ENCODE results near the gene NHERF2. TPM values are rescaled to one million over a fixed set of nuclear protein-coding genes. Genes with fewer than 3 reads are reported as not detected.

NHERF2 gene
- total and polyA plus RNA-seq, 2 experiments from 2014 or later, result 12.0 to 16.5 TPM

DNA sequence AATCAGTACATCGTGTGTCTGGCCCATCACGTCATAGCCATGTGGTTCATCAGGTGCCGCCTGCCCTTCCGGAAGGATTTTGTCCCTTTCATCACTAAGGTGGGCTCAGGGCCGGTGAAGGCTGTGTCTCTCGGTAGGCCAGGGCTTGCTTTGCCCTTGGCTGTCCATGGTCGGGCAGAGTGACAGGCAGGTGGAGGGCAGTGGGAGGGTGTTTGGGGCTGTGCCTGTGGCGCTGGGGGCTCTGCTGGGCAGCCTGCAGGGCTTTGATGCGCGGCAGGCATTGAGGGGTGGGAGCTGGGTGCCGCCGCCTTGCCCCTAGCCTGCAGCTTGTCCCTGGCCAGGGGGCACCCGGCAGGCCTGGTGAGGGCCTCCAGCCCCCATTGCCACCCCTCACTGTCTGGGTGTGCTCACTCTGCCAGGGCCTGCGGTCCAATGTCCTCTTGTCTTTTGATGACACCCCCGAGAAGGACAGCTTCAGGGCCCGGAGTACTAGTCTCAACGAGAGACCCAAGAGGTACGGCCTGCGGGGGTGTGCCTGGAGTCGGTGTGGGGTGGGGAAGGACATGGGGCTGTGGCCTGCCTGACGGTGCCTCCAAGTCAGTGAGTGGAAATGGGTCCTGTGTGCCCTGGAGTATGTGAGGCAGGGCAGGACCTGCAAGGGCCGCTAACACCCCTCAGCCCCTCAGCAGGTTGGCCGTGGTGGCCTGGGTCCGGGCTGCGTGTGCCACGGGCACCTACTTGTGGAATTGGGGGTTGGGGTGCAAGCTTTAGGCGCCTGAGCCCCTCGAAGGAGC lies 49.6 kb downstream of the NHERF2 start:
- H3K4me1 ChIP-seq (ENCODE audit: insufficient read depth), result no peaks in the 10 kb centered on the region
- Mint-ChIP-seq H3K9me3 (no peaks in the 10 kb centered on the region), H3K27me3 (ENCODE audit: insufficient read depth, low read depth, poor library complexity) (peaks cover 1% of the 10 kb centered on the region), H3K4me3 (no peak overlapping the region), H3K4me1 (no peaks in the 10 kb centered on the region), H3K27ac (no peak overlapping the region), H3K36me3 (ENCODE audit: low read depth) (peaks cover 8% of the 10 kb centered on the region)
- no peaks in the 10 kb centered on the region; the same call in 1 of the 2 replicates for H3K36me3 ChIP-seq (ENCODE audit: insufficient read depth)
- TF ChIP-seq, protein P1, sequence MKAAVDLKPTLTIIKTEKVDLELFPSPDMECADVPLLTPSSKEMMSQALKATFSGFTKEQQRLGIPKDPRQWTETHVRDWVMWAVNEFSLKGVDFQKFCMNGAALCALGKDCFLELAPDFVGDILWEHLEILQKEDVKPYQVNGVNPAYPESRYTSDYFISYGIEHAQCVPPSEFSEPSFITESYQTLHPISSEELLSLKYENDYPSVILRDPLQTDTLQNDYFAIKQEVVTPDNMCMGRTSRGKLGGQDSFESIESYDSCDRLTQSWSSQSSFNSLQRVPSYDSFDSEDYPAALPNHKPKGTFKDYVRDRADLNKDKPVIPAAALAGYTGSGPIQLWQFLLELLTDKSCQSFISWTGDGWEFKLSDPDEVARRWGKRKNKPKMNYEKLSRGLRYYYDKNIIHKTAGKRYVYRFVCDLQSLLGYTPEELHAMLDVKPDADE (IDR thresholded peaks at IDR 0.05), result no peak
- TF ChIP-seq ZNF331 (CRISPR knock-in tag; IDR thresholded peaks at IDR 0.05; ENCODE audit: low read depth) (no peak), CREB1 (CRISPR knock-in tag; IDR thresholded peaks at IDR 0.05; ENCODE audit: low read depth) (no peak), NANOG (IDR thresholded peaks at IDR 0.05; ENCODE audit: borderline replicate concordance) (no peak), STAT1 (IDR thresholded peaks at IDR 0.05; ENCODE audit: unreplicated experiment) (no peak), JUNB (IDR thresholded peaks at IDR 0.05; ENCODE audit: unreplicated experiment) (no peak), EZH2 (IDR thresholded peaks at IDR 0.05; ENCODE audit: low read depth, unreplicated experiment) (no peak), POLR2AphosphoS5 (IDR thresholded peaks at IDR 0.05; ENCODE audit: low read depth) (no peak), EZH2phosphoT487 (IDR thresholded peaks at IDR 0.05; ENCODE audit: unreplicated experiment) (no peak)
- TF ChIP-seq, protein P2, sequence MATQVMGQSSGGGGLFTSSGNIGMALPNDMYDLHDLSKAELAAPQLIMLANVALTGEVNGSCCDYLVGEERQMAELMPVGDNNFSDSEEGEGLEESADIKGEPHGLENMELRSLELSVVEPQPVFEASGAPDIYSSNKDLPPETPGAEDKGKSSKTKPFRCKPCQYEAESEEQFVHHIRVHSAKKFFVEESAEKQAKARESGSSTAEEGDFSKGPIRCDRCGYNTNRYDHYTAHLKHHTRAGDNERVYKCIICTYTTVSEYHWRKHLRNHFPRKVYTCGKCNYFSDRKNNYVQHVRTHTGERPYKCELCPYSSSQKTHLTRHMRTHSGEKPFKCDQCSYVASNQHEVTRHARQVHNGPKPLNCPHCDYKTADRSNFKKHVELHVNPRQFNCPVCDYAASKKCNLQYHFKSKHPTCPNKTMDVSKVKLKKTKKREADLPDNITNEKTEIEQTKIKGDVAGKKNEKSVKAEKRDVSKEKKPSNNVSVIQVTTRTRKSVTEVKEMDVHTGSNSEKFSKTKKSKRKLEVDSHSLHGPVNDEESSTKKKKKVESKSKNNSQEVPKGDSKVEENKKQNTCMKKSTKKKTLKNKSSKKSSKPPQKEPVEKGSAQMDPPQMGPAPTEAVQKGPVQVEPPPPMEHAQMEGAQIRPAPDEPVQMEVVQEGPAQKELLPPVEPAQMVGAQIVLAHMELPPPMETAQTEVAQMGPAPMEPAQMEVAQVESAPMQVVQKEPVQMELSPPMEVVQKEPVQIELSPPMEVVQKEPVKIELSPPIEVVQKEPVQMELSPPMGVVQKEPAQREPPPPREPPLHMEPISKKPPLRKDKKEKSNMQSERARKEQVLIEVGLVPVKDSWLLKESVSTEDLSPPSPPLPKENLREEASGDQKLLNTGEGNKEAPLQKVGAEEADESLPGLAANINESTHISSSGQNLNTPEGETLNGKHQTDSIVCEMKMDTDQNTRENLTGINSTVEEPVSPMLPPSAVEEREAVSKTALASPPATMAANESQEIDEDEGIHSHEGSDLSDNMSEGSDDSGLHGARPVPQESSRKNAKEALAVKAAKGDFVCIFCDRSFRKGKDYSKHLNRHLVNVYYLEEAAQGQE (IDR thresholded peaks at IDR 0.05; ENCODE audit: unreplicated experiment), result no peak
- TF ChIP-seq, protein P3, sequence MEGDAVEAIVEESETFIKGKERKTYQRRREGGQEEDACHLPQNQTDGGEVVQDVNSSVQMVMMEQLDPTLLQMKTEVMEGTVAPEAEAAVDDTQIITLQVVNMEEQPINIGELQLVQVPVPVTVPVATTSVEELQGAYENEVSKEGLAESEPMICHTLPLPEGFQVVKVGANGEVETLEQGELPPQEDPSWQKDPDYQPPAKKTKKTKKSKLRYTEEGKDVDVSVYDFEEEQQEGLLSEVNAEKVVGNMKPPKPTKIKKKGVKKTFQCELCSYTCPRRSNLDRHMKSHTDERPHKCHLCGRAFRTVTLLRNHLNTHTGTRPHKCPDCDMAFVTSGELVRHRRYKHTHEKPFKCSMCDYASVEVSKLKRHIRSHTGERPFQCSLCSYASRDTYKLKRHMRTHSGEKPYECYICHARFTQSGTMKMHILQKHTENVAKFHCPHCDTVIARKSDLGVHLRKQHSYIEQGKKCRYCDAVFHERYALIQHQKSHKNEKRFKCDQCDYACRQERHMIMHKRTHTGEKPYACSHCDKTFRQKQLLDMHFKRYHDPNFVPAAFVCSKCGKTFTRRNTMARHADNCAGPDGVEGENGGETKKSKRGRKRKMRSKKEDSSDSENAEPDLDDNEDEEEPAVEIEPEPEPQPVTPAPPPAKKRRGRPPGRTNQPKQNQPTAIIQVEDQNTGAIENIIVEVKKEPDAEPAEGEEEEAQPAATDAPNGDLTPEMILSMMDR (conservative IDR thresholded peaks at IDR 0.05; ENCODE audit: low read depth in 2 of 2), result no peak
- no peak for DNase-seq (ENCODE audit: low spot score)
- no peaks in the 10 kb centered on the region; the same call in 1 of the 2 replicates for H4K20me1 ChIP-seq (replicated peaks; ENCODE audit: insufficient read depth)
- no peak overlapping the region for H3K4me2 ChIP-seq
- H3F3A ChIP-seq (replicated peaks; ENCODE audit: low read depth), result no peaks in the 10 kb centered on the region
- no peak overlapping the region for H2AFZ ChIP-seq
- no peaks in the 10 kb centered on the region for H3K9me2 ChIP-seq (ENCODE audit: insufficient read depth)
- no peaks in the 10 kb centered on the region for H3K27me3 ChIP-seq (ENCODE audit: insufficient read depth)
- H3K79me2 ChIP-seq (replicated peaks; ENCODE audit: insufficient read depth), result no peaks in the 10 kb centered on the region
- H3K27ac ChIP-seq (ENCODE audit: low read depth), result no peak overlapping the region
- H3K4me3 ChIP-seq, result no peak overlapping the region
- no peak for ATAC-seq
